Posterior cingulate gyrus (tissue), 11 donors: Measurements from ENCODE around the gene LDB2.
A peak's percentile ranks its signal among the peaks of the same experiment; 100 is the strongest.

Experiments used
- DNase-seq, 10 donors: peaks; one replicate each; pipeline versions ENCODE4 v3.0.0 to v3.0.0-alpha.2; 2020 to 2021; ENCODE audit warnings: mixed read lengths in 3 of 10
- intact Hi-C: fragments of 100-400 bp; cut with DNase I; formaldehyde crosslinking; loops from one replicate; pipeline ENCODE4 v1.15.1; 2023

The LDB2 gene

DNA sequence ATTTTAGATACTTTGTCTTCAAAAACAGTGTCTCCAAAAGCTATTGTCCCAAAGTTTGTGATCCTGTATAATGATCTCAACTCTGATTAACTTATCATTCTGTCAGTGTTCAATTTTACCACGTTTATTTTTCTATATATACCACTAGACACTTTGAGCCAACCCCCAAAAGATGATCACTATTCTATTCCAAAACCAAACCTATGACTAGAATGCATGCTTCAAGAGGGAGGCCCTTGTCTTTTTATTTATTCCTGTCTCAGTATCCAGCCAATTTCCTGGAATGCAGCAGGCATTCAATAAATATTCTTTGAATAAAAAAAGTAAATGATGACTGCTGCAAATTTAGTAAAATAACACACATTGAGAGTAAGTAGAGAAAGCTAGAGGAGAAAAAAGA is 275.6 kb downstream of the LDB2 start:
- no peak for DNase-seq
- intact Hi-C loops: loop anchor here (10.0 kb wide), 1 partner anchor 702 kb away; no protein-coding TSS in a partner anchor

DNA sequence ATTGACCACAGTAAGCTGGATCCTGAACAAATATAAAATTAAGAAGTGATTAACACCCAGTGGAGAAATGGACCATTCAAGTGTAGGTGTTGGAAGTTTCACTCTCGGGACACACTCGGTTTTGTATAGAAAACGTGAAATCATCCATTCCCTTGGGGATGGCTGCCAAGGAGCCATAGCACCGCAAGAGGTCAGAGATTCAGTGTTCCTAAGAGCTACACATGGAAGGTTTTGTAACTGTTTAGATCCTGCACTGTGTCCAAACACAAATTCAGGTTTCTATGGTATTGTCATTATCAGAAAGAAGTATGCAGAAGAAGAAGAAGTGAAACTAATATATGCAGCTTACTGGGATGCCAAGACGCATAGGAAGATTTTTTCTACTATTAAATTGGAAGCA is 281.0 kb downstream of the LDB2 start:
- no peak for DNase-seq
- intact Hi-C loops: no loop called here

DNA sequence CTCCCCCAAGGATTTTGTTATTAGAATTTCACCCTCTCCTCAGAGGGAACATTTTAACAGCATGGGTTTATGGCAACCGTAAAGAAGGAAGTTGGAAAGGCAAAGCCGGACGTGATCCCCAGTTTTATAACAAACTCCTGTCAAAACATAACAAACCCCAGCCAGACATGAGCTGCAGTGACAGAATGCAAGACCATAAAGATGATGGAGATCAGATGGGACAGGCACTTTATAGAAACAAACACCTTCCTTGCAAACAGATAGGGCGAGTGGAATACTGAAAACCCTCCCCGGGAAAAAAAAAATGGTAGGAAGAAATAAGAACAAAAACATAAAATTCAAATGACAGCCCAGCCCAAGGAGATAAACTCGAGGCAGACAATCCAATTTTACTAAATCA is 281.4 kb downstream of the LDB2 start:
- no peak for DNase-seq

DNA sequence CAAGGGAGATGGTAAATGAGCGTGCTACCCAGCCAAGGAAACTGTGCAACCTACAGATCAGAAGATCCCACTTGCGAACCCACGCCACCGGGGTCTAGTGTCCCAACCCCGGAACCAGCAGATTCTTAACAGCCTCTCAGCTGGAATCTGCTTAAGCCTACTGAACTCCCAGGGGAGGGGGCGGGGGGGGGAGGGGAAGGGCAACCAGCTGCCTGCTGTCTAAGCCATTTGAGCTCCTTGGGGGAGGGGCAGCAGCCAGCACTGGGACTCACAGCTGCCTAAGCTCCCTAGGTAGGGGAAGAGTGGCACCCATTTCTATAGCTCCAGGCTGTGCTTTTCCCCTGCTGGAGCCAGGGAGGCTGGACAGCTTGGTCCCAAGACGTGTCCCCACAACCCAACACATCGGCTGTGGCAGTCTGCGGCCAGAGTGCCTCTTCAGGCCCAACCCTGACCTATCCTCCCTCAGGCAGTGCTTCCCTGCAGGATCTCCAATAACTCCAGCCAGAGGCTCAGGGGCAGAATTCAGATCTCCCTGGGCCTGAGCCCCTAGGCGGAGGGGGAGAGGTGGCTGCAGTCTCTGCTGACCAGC is 289.2 kb downstream of the LDB2 start:
- DNase-seq: peak in 1 of 10 donors; percentile 36
- intact Hi-C loops: no loop called here

More for the DNA sequence above, 281.4 kb downstream of the LDB2 start:
- intact Hi-C loops: no loop called here

DNA sequence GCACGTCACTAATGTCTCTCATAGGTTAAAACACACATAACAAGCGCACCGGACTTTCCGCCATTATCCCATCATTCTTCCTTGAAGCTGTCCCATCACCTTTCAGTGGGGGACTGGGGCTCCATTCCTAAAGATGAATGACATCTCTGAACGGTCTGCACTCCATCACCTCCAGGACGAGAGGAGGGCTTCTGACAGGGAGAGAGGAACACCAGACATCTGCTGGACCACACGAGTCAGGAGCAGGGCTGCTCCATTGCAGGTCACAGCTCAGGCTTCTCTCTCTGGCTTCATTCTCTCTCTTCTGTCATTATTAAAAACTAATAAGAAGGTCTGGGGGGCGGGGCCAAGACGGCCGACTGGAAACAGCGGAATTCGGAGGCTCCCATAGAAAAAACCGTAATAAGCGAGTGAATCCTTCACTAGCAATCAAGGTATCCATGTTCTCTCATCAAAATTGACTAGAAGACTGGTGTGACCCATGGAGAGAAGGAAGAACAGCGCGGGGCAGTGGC is 289.8 kb downstream of the LDB2 start:
- intact Hi-C loops: no loop called here
- no peak for DNase-seq

DNA sequence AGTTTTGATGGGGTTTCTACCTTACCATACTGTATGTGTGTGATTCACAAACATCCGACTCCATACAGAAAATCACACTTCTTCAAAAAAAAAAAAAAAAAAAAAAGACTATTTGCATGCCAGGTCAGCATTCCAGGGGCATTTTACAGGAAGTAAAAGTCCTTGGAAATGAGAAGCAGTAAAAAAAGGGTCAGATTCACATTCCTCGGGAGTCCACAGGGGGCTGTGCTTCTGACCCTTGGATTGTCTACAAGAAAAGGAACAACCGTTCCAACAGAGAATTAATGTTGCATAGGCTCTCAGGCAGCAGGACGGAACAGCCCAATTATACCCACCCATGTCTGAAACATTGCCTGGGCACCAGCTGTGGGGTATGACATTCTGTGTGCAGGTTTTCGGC is 290.3 kb downstream of the LDB2 start:
- DNase-seq: no peak
- intact Hi-C loops: no loop called here

DNA sequence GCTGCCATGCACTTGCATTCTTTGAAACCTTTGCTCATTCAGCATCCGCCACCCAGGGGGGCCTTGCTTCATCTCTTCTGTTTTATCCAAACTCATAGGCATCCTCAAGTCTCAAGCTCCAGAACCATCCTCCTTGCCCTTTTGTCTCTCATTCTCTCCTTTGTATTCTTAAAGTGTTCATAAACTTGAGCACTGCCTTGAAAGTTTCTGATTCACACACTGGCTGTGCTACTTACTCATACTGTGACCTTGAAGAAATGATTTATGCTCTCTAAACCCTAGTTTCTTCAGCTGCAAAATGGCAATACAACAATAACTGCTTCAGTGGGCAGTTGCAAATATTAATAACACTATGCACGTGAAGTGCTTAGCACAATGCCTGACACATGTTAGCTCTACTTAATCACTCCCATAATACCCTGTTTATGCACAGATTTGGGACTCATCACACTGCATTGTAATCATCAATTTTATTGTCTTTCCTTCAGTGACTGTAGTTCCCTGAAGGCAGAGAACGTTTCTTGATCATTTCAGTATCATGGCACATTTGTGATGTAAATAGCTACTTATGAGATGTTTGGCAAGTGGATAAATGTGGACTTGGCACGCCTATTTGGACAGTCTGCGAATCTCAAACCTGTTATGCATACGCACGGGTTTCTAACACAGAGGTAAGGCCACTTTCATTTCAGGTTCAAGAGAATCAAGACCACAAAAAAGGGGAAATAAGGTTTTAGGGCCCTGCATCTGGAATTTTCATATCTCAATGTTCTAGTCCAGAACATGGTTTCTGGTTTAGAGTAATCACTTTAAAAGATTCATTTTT is 291.0 kb downstream of the LDB2 start:
- DNase-seq: no peak
- intact Hi-C loops: no loop called here

DNA sequence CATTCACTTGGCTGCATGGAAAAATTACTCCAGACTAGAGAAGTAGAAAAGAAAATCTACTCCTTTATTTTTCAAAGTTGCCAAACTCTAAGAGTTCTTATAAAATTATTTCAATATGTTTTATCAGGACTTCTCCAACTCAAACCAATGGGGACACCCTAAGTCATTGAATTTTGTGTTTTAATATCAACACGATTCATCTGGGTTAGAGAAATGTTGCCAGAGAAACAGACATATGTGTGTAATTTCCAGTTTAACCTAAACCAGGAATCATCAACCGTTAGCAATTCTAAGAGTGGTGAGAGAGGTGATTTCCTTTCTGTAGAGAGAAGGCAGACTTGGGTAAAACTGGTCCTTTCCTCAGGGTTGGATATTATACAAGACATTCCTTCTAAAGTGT is 291.8 kb downstream of the LDB2 start:
- DNase-seq: no peak
- intact Hi-C loops: no loop called here

DNA sequence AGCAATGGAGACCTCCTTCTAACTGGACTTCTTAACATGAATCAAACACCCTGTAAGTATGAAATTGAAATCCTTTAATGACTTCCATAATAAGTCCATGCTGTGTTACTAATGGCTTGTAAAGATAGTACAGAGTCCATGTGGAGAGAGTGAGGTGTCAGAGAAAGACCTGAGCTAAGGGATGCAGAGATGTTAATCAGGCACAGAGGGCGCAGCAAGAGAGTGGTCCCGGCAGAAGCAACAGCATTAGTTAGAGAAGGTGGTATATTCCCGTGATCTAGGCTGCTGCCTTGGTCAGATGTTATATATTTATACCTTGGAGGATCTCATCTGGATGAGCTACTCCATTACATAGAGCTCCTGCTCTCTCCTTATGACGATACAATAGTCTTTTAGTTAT is 295.3 kb downstream of the LDB2 start:
- no peak for DNase-seq
- intact Hi-C loops: no loop called here

DNA sequence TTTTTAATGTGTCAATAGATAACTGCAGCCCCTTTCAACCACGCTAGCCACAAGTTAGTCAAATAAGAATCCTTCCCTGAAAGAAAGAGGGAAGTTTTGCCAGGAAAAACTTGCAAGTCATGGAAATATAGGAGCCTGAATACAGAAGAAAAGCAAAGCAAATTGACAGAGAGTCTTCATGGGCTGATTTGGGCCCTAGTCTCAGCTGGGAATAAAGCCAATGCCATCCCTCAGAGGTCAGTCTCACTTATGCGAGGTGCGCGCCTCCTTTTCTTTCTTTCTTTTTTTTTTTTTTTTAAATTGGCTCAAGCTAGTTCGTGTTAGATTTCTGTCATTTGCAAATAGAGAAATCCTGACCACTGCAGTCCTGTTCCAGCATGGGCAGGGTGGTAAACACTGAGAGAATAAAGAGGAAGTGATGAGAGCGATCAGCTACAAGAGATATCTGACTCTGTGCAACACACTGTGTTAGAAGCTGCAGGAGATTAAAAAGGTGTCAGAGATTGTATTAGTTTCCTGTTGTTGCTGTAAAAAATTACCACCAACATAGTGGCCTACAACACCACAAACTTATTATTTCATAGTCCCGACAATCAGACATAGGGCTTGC is 299.7 kb downstream of the LDB2 start:
- DNase-seq: no peak
- intact Hi-C loops: no loop called here

DNA sequence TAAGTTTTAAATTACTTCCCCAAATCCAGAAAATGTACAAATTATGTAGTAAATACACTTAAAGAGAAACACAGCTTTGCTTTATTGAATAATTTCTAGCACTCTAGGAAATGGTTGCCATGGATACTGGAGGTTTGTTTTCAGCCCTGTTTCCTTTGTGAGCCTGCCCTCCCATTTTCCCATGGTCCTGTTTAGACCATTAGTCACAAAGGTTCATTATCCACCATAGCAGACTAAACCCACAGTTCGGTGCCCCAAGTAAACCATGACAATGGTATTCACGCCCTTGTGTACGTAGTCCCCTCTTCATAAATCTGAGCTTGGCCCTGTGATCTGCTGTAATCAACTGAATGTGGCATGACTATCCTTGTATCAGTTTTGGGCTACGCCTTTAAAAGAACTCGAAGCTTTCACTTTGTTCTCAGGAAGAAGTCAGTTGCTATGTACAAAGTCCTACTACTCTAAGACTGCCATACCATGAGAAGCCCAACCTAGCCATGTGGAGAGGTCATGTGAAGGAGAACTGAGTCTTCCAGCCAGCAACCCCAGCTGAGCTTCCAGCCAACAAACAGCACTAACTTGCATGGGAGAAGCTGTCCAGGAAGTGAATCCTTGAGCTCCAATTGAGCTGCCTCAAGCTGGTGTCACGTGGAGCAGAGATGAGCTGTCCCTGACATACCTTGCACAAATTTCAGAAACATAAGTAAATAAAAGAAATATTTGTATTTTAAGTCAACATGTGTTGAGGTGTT is 300.4 kb downstream of the LDB2 start:
- DNase-seq: no peak
- intact Hi-C loops: no loop called here

DNA sequence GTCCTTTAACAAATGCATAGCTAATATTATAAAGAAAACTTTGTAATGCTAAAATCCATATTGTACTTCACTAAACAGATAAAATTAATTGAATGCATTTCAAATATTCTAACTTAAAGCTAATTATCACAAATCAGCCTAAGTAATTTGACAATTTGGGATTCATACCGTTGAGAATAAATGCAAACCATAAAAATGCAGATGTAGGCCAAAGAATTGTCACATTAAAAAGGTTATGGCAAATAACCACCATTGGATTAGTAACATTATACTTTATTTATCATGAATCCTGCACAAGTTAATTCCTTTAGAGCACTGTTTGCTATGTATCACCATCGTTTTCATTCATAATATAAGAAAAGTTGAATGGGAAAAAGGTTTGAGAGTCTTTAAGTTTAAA is 301.0 kb downstream of the LDB2 start:
- no peak for DNase-seq
- intact Hi-C loops: no loop called here

DNA sequence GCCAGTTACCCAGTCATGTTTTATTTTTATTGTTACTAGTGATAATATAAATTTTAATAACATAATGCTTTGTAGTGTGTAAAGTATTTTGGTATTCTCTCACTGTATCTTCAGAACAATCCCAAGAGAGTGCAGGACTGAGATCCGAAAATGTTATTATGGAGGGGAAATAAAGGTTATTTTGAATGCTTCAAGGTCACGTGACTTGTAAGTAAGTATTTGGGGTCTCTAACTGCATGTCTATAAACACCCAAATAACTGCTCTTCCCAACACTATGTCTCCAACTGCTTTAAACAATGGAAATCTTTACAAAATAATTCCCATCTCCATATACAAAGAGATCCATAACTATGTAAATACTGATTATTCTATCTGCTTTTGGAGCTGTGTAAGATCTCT is 302.2 kb downstream of the LDB2 start:
- intact Hi-C loops: no loop called here
- DNase-seq: no peak

DNA sequence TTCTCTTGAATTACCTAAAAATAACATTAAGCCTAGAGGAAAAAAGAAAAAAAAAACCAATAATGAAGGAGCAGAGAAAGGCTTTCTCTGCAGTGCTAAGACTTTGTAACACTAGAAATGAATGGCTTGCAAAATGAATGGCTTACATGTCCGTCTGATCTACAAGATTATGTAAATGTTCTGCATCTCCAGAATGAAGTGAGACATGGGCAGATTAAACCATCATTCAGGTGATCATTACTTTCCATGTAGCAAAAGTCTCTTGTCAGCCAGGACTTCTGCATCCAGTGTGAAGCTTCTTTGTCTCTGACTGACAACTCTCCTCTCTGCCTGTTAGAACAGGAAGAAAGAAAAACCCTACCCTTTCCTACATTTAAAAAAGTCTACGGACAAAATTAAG is 304.3 kb downstream of the LDB2 start:
- intact Hi-C loops: no loop called here
- no peak for DNase-seq

DNA sequence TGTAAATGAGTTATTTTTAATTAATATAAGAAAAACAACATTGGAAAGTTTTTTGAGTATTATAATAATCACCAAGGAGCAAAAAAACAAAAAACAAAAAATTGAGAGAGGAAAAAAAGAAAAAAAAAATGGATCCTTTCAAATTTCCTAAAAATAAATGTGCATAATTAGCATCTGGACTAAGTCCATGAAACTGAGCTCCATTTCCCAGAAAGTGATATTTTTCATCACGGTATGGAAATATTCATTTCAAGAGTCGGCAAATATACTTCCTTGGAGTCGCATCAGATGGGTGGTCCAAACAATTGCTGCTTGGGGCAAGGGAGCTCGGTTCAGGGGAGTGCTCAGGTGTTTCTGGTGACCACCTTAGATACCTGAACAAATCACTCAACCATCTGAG is 305.1 kb downstream of the LDB2 start:
- peak in 1 of 10 donors; percentile 29 for DNase-seq
- intact Hi-C loops: no loop called here

DNA sequence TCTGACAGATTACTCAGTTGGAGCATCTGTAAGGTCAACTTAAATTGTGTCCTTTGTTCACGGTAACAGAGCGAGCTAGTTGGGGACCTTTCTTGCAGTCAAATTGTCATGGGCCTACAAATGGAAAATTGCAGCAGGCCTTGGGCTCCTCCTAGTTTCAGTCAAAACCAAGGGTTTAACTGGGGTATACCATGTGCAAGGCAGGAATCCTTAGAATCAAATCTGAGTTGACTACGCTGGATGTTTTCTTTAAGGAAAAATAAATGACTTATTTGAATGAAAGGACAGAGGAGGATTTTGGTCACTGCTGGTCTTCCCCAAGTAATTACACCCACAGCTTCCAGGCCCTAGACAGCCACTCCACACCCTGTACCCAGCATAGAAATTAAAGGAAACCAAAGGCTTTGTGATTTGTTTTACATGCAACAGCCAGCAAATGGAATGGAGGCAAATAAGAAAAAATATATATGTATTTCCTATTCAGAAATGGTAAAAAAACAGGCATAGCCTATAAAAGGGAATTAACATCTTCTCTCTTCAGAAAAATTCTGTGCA is 307.1 kb downstream of the LDB2 start:
- DNase-seq: peak in 1 of 10 donors; percentile 20
- intact Hi-C loops: no loop called here

DNA sequence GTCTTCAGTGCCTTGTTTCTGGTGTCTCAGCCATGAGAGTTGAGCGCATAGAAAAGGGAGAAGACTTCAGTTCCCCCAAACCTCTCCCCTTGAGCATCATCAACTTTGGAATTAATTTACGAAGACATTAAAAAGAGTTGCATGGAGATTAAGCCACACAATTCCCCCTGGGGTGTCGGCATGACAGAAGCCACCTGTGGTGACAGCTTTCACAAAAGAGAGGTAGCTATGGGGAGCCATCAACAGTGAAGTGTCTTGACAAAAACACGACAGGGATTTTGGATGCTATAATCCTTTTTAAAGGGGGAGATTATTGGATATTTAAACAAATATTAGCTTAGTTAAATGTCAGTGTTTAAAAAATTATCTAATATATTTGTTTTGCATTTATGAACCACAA is 307.6 kb downstream of the LDB2 start:
- no peak for DNase-seq
- intact Hi-C loops: no loop called here

DNA sequence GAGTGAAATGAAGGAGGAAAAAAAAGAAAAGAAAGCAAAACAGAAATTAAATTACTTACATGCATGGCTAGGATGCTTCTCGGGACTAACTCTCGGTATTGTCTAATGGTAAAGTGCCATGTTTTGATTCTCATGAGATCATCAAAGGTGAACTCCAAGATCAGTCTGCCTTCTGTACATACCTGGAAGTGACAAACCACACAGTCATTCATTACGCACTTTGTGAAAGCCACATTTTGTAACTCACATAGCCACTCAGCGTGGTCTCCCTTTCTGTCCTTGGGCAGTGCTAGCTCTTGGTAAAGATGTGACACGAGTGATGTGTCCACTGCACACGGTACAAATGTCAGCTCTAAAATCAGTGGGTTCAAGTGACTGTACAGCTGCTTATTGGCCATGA is 309.8 kb downstream of the LDB2 start:
- no peak for DNase-seq
- intact Hi-C loops: no loop called here

DNA sequence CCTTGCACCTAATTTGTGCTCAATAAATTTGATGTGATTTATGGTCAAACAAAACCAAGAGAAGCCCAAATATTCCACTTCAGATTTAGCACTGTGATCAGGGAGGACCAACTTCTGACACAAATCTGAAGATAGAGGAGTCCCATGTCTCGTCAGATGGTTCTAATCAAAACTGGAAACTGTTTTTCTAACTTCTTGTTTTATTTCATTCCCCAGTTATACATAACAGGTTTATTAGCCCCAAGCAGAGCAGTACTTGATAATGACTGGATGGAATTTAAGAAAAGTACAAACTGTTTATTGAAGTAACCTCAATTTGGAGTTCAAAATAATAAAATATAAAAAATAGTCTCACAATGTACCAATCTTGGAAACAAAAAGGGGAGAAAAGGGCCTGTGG is 310.3 kb downstream of the LDB2 start:
- DNase-seq: no peak
- intact Hi-C loops: no loop called here

DNA sequence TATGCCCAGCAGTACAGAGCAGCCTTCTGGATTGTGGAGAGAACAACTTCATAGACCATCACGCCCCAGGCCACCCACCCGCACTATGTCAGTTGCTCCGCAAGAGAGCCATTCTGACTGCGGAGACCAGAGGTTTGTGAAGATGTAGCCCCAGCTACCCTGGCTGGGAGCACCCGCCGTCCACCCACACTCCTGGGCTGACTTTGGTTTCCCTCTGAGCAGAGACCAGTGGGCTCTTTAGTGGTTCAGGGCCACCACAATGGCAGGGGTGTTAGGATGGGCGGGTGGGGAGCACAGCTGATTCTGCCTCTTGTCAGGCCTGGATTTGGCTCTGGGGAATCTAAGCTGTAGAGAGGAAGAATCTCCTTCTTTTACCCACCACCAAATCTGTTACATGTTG is 313.4 kb downstream of the LDB2 start:
- intact Hi-C loops: no loop called here

DNA sequence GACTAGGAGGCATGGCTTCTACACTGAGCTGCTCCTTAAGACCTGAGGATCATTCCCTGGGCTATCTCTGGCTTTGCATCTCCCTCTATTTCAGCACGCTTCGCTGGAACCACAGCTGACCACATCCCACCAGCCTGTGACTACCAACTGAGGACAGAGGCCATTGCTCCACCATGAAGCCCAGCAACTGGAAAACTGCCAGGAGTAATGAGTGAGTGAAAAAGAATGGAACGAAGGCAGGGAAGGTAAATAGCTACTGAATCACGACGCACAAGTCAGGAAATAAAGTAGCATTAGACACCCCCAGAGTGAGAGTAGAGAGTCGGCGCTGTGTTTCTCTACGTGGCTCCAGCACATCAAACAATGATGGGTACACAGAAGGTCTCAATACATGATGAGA is 314.7 kb downstream of the LDB2 start:
- intact Hi-C loops: no loop called here
- DNase-seq: peak in 1 of 10 donors; percentile 20

More for the DNA sequence above, 313.4 kb downstream of the LDB2 start:
- DNase-seq: peak in 2 of 10 donors; percentile 55 to 61
